ENCODE results near the gene CNTNAP2. TPM values are rescaled to one million over a fixed set of nuclear protein-coding genes. Genes with fewer than 3 reads are reported as not detected.

CNTNAP2 gene
- total RNA-seq, 1 experiment from 2014 or later: 0.03 TPM

DNA sequence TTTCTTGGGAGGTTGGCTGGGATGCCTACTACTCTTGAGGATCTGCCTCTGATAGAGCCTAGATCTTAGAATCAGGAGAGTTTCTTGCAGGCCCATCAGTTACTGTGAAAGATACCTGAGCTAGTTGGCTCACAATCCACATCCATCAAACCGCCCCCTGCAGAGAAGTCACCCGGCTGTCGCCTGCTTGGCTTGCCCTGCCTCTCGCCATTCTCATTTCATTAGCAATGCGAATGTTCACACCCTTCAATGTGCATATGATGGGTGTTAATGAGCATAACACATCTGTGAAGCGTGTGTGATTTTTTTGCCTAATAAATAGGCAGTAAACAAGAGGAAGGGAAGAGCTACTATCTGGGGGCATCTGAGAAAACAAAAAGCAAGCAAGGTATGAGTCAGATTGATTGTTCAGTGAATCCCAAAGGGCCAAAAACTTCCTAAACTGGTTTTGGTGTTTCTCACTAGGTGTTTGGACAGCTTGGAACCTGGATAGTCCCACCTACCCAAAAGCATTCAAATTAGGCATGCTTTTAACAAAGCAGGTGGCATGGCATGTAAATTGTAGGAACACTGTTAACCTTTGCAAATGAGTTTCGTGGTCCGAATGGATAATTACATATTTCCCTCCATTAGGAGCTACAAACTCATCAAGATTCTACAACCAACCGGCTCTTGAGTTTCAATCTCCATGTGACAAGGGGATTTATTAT, 2201.7 kb downstream of the CNTNAP2 start:
- TF ChIP-seq POLR2AphosphoS5 (IDR thresholded peaks at IDR 0.05; ENCODE audit: low read depth, low read length): no peak
- TF ChIP-seq SIN3A (IDR thresholded peaks at IDR 0.05; ENCODE audit: borderline replicate concordance, insufficient read depth, low read depth, low read length): no peak
- TF ChIP-seq, protein P1, sequence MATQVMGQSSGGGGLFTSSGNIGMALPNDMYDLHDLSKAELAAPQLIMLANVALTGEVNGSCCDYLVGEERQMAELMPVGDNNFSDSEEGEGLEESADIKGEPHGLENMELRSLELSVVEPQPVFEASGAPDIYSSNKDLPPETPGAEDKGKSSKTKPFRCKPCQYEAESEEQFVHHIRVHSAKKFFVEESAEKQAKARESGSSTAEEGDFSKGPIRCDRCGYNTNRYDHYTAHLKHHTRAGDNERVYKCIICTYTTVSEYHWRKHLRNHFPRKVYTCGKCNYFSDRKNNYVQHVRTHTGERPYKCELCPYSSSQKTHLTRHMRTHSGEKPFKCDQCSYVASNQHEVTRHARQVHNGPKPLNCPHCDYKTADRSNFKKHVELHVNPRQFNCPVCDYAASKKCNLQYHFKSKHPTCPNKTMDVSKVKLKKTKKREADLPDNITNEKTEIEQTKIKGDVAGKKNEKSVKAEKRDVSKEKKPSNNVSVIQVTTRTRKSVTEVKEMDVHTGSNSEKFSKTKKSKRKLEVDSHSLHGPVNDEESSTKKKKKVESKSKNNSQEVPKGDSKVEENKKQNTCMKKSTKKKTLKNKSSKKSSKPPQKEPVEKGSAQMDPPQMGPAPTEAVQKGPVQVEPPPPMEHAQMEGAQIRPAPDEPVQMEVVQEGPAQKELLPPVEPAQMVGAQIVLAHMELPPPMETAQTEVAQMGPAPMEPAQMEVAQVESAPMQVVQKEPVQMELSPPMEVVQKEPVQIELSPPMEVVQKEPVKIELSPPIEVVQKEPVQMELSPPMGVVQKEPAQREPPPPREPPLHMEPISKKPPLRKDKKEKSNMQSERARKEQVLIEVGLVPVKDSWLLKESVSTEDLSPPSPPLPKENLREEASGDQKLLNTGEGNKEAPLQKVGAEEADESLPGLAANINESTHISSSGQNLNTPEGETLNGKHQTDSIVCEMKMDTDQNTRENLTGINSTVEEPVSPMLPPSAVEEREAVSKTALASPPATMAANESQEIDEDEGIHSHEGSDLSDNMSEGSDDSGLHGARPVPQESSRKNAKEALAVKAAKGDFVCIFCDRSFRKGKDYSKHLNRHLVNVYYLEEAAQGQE (IDR thresholded peaks at IDR 0.05; ENCODE audit: insufficient read depth in 1 of 2, low read depth in 2 of 2, low read length in 1 of 2): no peak
- TF ChIP-seq, protein P2, sequence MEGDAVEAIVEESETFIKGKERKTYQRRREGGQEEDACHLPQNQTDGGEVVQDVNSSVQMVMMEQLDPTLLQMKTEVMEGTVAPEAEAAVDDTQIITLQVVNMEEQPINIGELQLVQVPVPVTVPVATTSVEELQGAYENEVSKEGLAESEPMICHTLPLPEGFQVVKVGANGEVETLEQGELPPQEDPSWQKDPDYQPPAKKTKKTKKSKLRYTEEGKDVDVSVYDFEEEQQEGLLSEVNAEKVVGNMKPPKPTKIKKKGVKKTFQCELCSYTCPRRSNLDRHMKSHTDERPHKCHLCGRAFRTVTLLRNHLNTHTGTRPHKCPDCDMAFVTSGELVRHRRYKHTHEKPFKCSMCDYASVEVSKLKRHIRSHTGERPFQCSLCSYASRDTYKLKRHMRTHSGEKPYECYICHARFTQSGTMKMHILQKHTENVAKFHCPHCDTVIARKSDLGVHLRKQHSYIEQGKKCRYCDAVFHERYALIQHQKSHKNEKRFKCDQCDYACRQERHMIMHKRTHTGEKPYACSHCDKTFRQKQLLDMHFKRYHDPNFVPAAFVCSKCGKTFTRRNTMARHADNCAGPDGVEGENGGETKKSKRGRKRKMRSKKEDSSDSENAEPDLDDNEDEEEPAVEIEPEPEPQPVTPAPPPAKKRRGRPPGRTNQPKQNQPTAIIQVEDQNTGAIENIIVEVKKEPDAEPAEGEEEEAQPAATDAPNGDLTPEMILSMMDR (IDR thresholded peaks at IDR 0.05): no peak
- no peak for TF ChIP-seq TCF7L2 (IDR thresholded peaks at IDR 0.05; ENCODE audit: low read depth, low read length)
- Histone ChIP-seq H3K27me3 (ENCODE audit: control insufficient read depth, insufficient read depth, low read length) (0 out of 2 replicates have a peak, but pooled peaks cover 2% of the 10 kb centered on the region), H3K9me3 (ENCODE audit: control insufficient read depth, insufficient read depth, low read depth, low read length) (no peaks in the 10 kb centered on the region), H3K4me1 (ENCODE audit: control insufficient read depth, insufficient read depth, low read length) (no peaks in the 10 kb centered on the region), H3K27ac (ENCODE audit: low read length) (no peak overlapping the region), H3K36me3 (ENCODE audit: control insufficient read depth, insufficient read depth, low read length) (no peaks in the 10 kb centered on the region), H3K4me3 (ENCODE audit: low read depth in 2 of 2, low read length in 2 of 2) (no peak overlapping the region)
- ATAC-seq (no peak), DNase-seq (ENCODE audit: low read depth, low spot score) (no peak)
- no TSS peak for BruUV-seq (replicated peaks)
- ChIA-PET CTCF (no interaction called here), POLR2A (no interaction called here)
- in situ Hi-C loops (cut with HindIII; ENCODE audit: low pct_unique_long_range_greater_than_20kb, low sequenced_read_pairs) (no loop called here), intact Hi-C loops (cut with micrococcal nuclease; ENCODE audit: unreplicated experiment) (no loop called here)

DNA sequence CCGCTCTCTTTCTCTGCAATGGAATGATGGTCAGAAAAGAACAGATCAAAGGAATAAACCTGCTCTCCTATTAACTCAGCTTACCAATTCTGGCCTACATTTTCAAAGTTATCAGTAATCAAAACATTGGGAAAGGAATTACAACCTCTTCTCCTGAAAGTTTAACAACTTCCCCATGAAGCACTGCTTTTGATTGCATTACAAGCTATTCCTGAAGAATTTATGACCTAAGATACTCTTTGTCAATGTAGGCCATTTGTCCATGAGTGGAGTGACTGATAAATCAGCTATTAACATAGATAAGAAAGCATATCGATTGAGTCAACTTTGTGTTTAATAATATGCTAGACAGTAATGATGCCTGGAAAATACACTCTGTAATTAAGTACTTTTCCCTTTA, 2202.2 kb downstream of the CNTNAP2 start:
- intact Hi-C loops (cut with micrococcal nuclease; ENCODE audit: unreplicated experiment) (no loop called here), in situ Hi-C loops (cut with HindIII; ENCODE audit: low pct_unique_long_range_greater_than_20kb, low sequenced_read_pairs) (no loop called here)
- H3K36me3 ChIP-seq (ENCODE audit: control insufficient read depth, insufficient read depth, low read length): no peaks in the 10 kb centered on the region
- no peak for DNase-seq (ENCODE audit: low read depth, low spot score)
- H3K4me3 ChIP-seq (ENCODE audit: low read depth in 2 of 2, low read length in 2 of 2): no peak overlapping the region
- H3K4me1 ChIP-seq (ENCODE audit: control insufficient read depth, insufficient read depth, low read length): no peaks in the 10 kb centered on the region
- TF ChIP-seq, protein P2 (IDR thresholded peaks at IDR 0.05): no peak
- TF ChIP-seq SIN3A (IDR thresholded peaks at IDR 0.05; ENCODE audit: borderline replicate concordance, insufficient read depth, low read depth, low read length) (no peak), TCF7L2 (IDR thresholded peaks at IDR 0.05; ENCODE audit: low read depth, low read length) (no peak), POLR2AphosphoS5 (IDR thresholded peaks at IDR 0.05; ENCODE audit: low read depth, low read length) (no peak)
- TF ChIP-seq, protein P1 (IDR thresholded peaks at IDR 0.05; ENCODE audit: insufficient read depth in 1 of 2, low read depth in 2 of 2, low read length in 1 of 2): no peak
- BruUV-seq (replicated peaks): no TSS peak
- ChIA-PET POLR2A (no interaction called here), CTCF (no interaction called here)
- no peak overlapping the region for H3K27ac ChIP-seq (ENCODE audit: low read length)
- no peaks in the 10 kb centered on the region for H3K9me3 ChIP-seq (ENCODE audit: control insufficient read depth, insufficient read depth, low read depth, low read length)
- ATAC-seq: no peak
- H3K27me3 ChIP-seq (ENCODE audit: control insufficient read depth, insufficient read depth, low read length): 0 out of 2 replicates have a peak, but pooled peaks cover 2% of the 10 kb centered on the region
